ENCODE results near the gene PTX3.

The PTX3 gene

DNA sequence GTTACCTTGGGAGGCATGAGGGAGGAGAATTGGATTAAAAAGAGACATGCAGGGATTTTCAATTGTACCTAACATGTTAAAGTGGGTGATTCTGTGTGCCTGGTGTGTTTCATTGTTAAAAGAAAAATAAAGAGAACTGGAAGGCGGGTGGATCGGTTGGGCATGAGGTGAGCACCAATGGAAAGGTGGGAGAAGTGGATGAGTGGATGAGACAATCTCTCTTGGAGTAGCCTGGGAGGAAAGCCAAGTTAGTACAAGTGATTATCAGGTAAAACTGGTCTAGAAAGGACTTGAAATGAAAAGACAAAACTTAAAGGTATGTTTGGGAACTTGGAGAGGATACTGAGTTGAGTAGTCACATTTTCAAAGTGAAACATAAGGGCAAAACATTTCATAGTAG, 54.5 kb downstream of the PTX3 start:
- no peak for DNase-seq (ENCODE audit: extremely low read depth, low read depth)
- TF ChIP-seq, protein P1, sequence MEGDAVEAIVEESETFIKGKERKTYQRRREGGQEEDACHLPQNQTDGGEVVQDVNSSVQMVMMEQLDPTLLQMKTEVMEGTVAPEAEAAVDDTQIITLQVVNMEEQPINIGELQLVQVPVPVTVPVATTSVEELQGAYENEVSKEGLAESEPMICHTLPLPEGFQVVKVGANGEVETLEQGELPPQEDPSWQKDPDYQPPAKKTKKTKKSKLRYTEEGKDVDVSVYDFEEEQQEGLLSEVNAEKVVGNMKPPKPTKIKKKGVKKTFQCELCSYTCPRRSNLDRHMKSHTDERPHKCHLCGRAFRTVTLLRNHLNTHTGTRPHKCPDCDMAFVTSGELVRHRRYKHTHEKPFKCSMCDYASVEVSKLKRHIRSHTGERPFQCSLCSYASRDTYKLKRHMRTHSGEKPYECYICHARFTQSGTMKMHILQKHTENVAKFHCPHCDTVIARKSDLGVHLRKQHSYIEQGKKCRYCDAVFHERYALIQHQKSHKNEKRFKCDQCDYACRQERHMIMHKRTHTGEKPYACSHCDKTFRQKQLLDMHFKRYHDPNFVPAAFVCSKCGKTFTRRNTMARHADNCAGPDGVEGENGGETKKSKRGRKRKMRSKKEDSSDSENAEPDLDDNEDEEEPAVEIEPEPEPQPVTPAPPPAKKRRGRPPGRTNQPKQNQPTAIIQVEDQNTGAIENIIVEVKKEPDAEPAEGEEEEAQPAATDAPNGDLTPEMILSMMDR (IDR thresholded peaks at IDR 0.05; ENCODE audit: low read depth, low read length): no peak
